WI38 (cell line): ENCODE measurements around the gene MYEF2.
A peak's percentile ranks its signal among the peaks of the same experiment; 100 is the strongest.

ENCODE experiments used
- H3K4me3 ChIP-seq: 2 replicates; pipeline ENCODE4 v1.5.1; 2011; ENCODE audit warnings: low read depth, mild to moderate bottlenecking, control low read depth, low read length
- CTCF ChIP-seq: IDR thresholded peaks from 2 replicates; pipeline ENCODE4 v1.5.1; 2012; ENCODE audit warnings: low read depth, mild to moderate bottlenecking, control low read depth, low read length

Gene MYEF2

GRCh38 chr15:48177383-48177765, 721 bp downstream of the MYEF2 start:
- TF ChIP-seq CTCF: no peak
- peak overlapping the region; percentile 70 for H3K4me3 ChIP-seq

- no peak for TF ChIP-seq CTCF
- peak overlapping the region; percentile 70 for H3K4me3 ChIP-seq
These were observed 1.1 kb downstream of the MYEF2 start for GRCh38 chr15:48176957-48177356.

GRCh38 chr15:48176112-48176511, 2.0 kb downstream of the MYEF2 start:
- H3K4me3 ChIP-seq: no peak overlapping the region
- TF ChIP-seq CTCF: no peak

GRCh38 chr15:48175126-48175525, 3.0 kb downstream of the MYEF2 start:
- no peak for TF ChIP-seq CTCF
- no peak overlapping the region for H3K4me3 ChIP-seq

GRCh38 chr15:48170981-48171380, 7.1 kb downstream of the MYEF2 start:
- TF ChIP-seq CTCF: no peak
- H3K4me3 ChIP-seq: no peak overlapping the region

GRCh38 chr15:48168616-48169015, 9.5 kb downstream of the MYEF2 start:
- no peak for TF ChIP-seq CTCF
- no peak overlapping the region for H3K4me3 ChIP-seq

- TF ChIP-seq CTCF: no peak
- no peak overlapping the region for H3K4me3 ChIP-seq
These were observed 24.6 kb downstream of the MYEF2 start for GRCh38 chr15:48153526-48153925.
